H1 (cell line): Measurements from ENCODE around the gene NCSTN. TPM values are rescaled to one million over a fixed set of nuclear protein-coding genes. Genes with fewer than 3 reads are reported as not detected.

Experiments used
- CTCF ChIA-PET: fragments of 300-600 bp; sonication (Branson Sonifier 250); formaldehyde crosslinking; loops from one replicate; lab custom pipeline; 2021; ENCODE audit not compliant: partially characterized antibody; lab: Charles Lee
- POLR2A ChIA-PET: fragments of 300-600 bp; sonication (Branson Sonifier 250); formaldehyde crosslinking; loops from one replicate; lab custom pipeline; 2021; ENCODE audit warnings: inconsistent platforms; ENCODE audit not compliant: partially characterized antibody; lab: Charles Lee
- DNase-seq, 2 experiments: peaks; one replicate each; pipeline versions ENCODE4 v3.0.0 to v3.0.0-alpha.2; 2010 to 2022; ENCODE audit warnings: low spot score in 2 of 2, low read depth in 1 of 2, mixed read lengths in 1 of 2
- FAIRE-seq: peaks from 2 replicates; lab custom pipeline; 2011; peaks lifted over from hg19 to GRCh38; lab: Jason Lieb, UNC
- H2AFZ ChIP-seq: 2 replicates; pipeline ENCODE4 v1.8.1; 2012; ENCODE audit warnings: low read length, inconsistent platforms
- H2AK5ac ChIP-seq: 2 replicates; pipeline ENCODE4 v1.6.1; 2013; ENCODE audit warnings: low read depth, low read length
- H2BK120ac ChIP-seq: replicated peaks from 2 replicates; pipeline ENCODE3; 2013; ENCODE audit warnings: low read depth, low read length, inconsistent platforms
- H2BK12ac ChIP-seq: 2 replicates; pipeline ENCODE4 v1.6.1; 2013; ENCODE audit warnings: low read depth, low read length
- H2BK15ac ChIP-seq: 2 replicates; pipeline ENCODE4 v1.6.1; 2013; ENCODE audit warnings: low read length
- H2BK20ac ChIP-seq: 2 replicates; pipeline ENCODE4 v1.6.1; 2013; ENCODE audit warnings: low read length
- H2BK5ac ChIP-seq: 2 replicates; pipeline ENCODE4 v1.6.1; 2013; ENCODE audit warnings: low read depth, low read length
- H3K14ac ChIP-seq: 2 replicates; pipeline ENCODE4 v1.6.1; 2013; ENCODE audit warnings: inconsistent platforms; ENCODE audit not compliant: insufficient read length
- H3K18ac ChIP-seq: 2 replicates; pipeline ENCODE4 v1.6.1; 2013; ENCODE audit warnings: low read length; ENCODE audit errors: extremely low read depth
- H3K23ac ChIP-seq: 2 replicates; pipeline ENCODE4 v1.6.1; 2013; ENCODE audit warnings: inconsistent platforms; ENCODE audit not compliant: insufficient read length
- H3K23me2 ChIP-seq: 2 replicates; pipeline ENCODE4 v1.6.1; 2013; ENCODE audit warnings: low read depth, low read length
- H3K27ac ChIP-seq: 2 replicates; pipeline ENCODE4 v1.6.1; 2011; ENCODE audit warnings: low read depth, low read length, inconsistent platforms
- H3K27me3 ChIP-seq, 4 experiments: replicated peaks in 1 of 4; 1 replicate in 1 of 4; 2 replicates in 3 of 4; pipeline versions ENCODE4 v1.6.1 to v1.8.1; 2011 to 2013; ENCODE audit warnings: low read length in 3 of 4, mild to moderate bottlenecking in 3 of 4, inconsistent platforms in 2 of 4, mixed read lengths in 2 of 4, moderate library complexity in 1 of 4; ENCODE audit not compliant: control insufficient read depth in 3 of 4, insufficient read depth in 3 of 4; ENCODE audit errors: extremely low read depth in 1 of 4
- H3K36me3 ChIP-seq, 4 experiments: 2 replicates each; pipeline versions ENCODE4 v1.6.1 to v1.8.1; 2011 to 2013; ENCODE audit warnings: mild to moderate bottlenecking in 4 of 4, low read length in 3 of 4, moderate library complexity in 2 of 4, control low read depth in 1 of 4, inconsistent platforms in 1 of 4; ENCODE audit not compliant: insufficient read depth in 4 of 4, control insufficient read depth in 2 of 4
- H3K4ac ChIP-seq: replicated peaks from 2 replicates; pipeline ENCODE3; 2013; ENCODE audit warnings: low read length, low read depth, mixed read lengths, inconsistent platforms; ENCODE audit not compliant: insufficient read length
- H3K4me1 ChIP-seq, 4 experiments: replicated peaks in 1 of 4; 1 replicate in 1 of 4; 2 replicates in 3 of 4; pipeline versions ENCODE4 v1.6.1 to v1.8.1; 2011 to 2013; ENCODE audit warnings: low read length in 3 of 4, inconsistent platforms in 2 of 4, mixed read lengths in 1 of 4; ENCODE audit not compliant: insufficient read depth in 4 of 4, control insufficient read depth in 3 of 4
- H3K4me2 ChIP-seq, 2 experiments: 2 replicates each; pipeline versions ENCODE4 v1.6.1 to v1.8.1; 2011 to 2013; ENCODE audit warnings: low read depth in 2 of 2, low read length in 2 of 2, control low read depth in 1 of 2, inconsistent platforms in 1 of 2, mild to moderate bottlenecking in 1 of 2; ENCODE audit not compliant: insufficient read depth in 1 of 2
- H3K4me3 ChIP-seq, 4 experiments: fragments of 200-600, 300-600 bp in 1 of 4; sonication (generic), shearing (Covaris generic), sonication (Bioruptor Twin) in 1 of 4; 2 replicates each; pipeline versions ENCODE4 v1.5.1 to v1.8.1; 2011 to 2016; ENCODE audit warnings: low read length in 4 of 4, low read depth in 3 of 4, control low read depth in 2 of 4, inconsistent platforms in 2 of 4, mild to moderate bottlenecking in 2 of 4, mixed read lengths in 1 of 4, moderate library complexity in 1 of 4; ENCODE audit not compliant: insufficient read depth in 2 of 4; ENCODE audit errors: extremely low read depth in 1 of 4
- H3K56ac ChIP-seq: replicated peaks from 2 replicates; pipeline ENCODE3; 2013; ENCODE audit warnings: low read depth, mild to moderate bottlenecking, mixed read lengths, low read length, inconsistent platforms; ENCODE audit not compliant: insufficient read length
- H3K79me1 ChIP-seq: 2 replicates; pipeline ENCODE4 v1.6.1; 2013; ENCODE audit warnings: low read depth, low read length, control low read depth
- H3K79me2 ChIP-seq, 2 experiments: 2 replicates each; pipeline versions ENCODE4 v1.6.1 to v1.8.1; 2012 to 2013; ENCODE audit warnings: low read length in 2 of 2, mild to moderate bottlenecking in 2 of 2, inconsistent platforms in 1 of 2; ENCODE audit not compliant: insufficient read depth in 2 of 2, control insufficient read depth in 1 of 2
- H3K9ac ChIP-seq, 4 experiments: replicated peaks in 1 of 4; 1 replicate in 1 of 4; 2 replicates in 3 of 4; pipeline versions ENCODE4 v1.6.1 to v1.8.1; 2011 to 2013; ENCODE audit warnings: low read depth in 3 of 4, low read length in 3 of 4, control low read depth in 2 of 4, mild to moderate bottlenecking in 2 of 4, moderate library complexity in 2 of 4, inconsistent platforms in 1 of 4; ENCODE audit errors: extremely low read depth in 1 of 4
- H3K9me3 ChIP-seq, 2 experiments: 2 replicates each; pipeline versions ENCODE4 v1.6.1 to v1.8.1; 2012 to 2013; ENCODE audit warnings: mild to moderate bottlenecking in 2 of 2, moderate library complexity in 2 of 2, control low read depth in 1 of 2, inconsistent platforms in 1 of 2, low read depth in 1 of 2, low read length in 1 of 2, mixed read lengths in 1 of 2; ENCODE audit not compliant: insufficient read depth in 2 of 2
- H4K20me1 ChIP-seq, 2 experiments: replicated peaks in 1 of 2; 2 replicates each; pipeline versions ENCODE3 to v1.8.1; 2011 to 2013; ENCODE audit warnings: inconsistent platforms in 2 of 2, low read length in 2 of 2, mild to moderate bottlenecking in 1 of 2; ENCODE audit not compliant: insufficient read depth in 2 of 2, control insufficient read depth in 1 of 2
- H4K5ac ChIP-seq: 2 replicates; pipeline ENCODE4 v1.6.1; 2013; ENCODE audit warnings: low read length, low read depth, mixed read lengths, inconsistent platforms; ENCODE audit not compliant: insufficient read length
- H4K8ac ChIP-seq: 2 replicates; pipeline ENCODE4 v1.8.0; 2013; ENCODE audit warnings: mild to moderate bottlenecking, moderate library complexity, low read length, inconsistent platforms; ENCODE audit not compliant: insufficient read depth; ENCODE audit errors: extremely low read depth
- H4K91ac ChIP-seq: replicated peaks from 2 replicates; pipeline ENCODE3; 2013; ENCODE audit warnings: low read length, mixed read lengths, inconsistent platforms; ENCODE audit not compliant: insufficient read length
- CBX8 ChIP-seq: fragments of 300-800, 300-1000 bp; sonication (generic); IDR thresholded peaks from 2 replicates; pipeline ENCODE4 v1.7.1; 2016; ENCODE audit warnings: low read depth, low read length, borderline replicate concordance
- FOSL1 ChIP-seq: IDR thresholded peaks from 2 replicates; pipeline ENCODE4 v1.6.1; 2011; ENCODE audit warnings: mild to moderate bottlenecking, low read depth, low read length, moderate library complexity; ENCODE audit not compliant: insufficient read depth
- JUN ChIP-seq: IDR thresholded peaks from 2 replicates; pipeline ENCODE4 v1.6.1; 2011; ENCODE audit warnings: low read depth, mild to moderate bottlenecking, improper control_type of control experiment, low read length
- POU5F1 ChIP-seq: IDR thresholded peaks from 2 replicates; pipeline ENCODE4 v1.6.1; 2011; ENCODE audit warnings: low read depth, mild to moderate bottlenecking, low read length, moderate library complexity
- RFX5 ChIP-seq: IDR thresholded peaks from 2 replicates; pipeline ENCODE4 v1.6.1; 2011; ENCODE audit warnings: low read depth, low read length, improper control_type of control experiment, borderline replicate concordance
- SP2 ChIP-seq: IDR thresholded peaks from 2 replicates; pipeline ENCODE4 v1.6.1; 2012; ENCODE audit warnings: mild to moderate bottlenecking, low read length, inconsistent platforms
- SUZ12 ChIP-seq: fragments of 200-600 bp; sonication (generic); IDR thresholded peaks from 2 replicates; pipeline ENCODE4 v1.6.1; 2012; ENCODE audit warnings: mild to moderate bottlenecking, inconsistent platforms, low read length, moderate library complexity, mixed read lengths
- TAF7 ChIP-seq: optimal IDR thresholded peaks from 2 replicates; pipeline ENCODE3; 2011; ENCODE audit warnings: low read depth, mild to moderate bottlenecking, inconsistent platforms, low read length, moderate library complexity, borderline replicate concordance
- TEAD4 ChIP-seq: IDR thresholded peaks from 2 replicates; pipeline ENCODE4 v1.6.1; 2012; ENCODE audit warnings: low read depth, low read length, inconsistent platforms, mixed read lengths
- USF2 ChIP-seq: IDR thresholded peaks from 2 replicates; pipeline ENCODE4 v1.6.1; 2011; ENCODE audit warnings: low read length, improper control_type of control experiment
- ZNF274 ChIP-seq: IDR thresholded peaks from 2 replicates; pipeline ENCODE4 v1.7.0; 2012; ENCODE audit warnings: low read length, borderline replicate concordance; ENCODE audit errors: extremely low read depth
- WGBS, 2 experiments: shearing (Covaris generic) in 1 of 2; methylation state at CpG; one replicate each; pipeline versions ENCODE4 v1.1.6 to v1.1.7; 2013 to 2015; ENCODE audit warnings: low lambda C conversion rate in 2 of 2, mixed read lengths in 2 of 2, inconsistent platforms in 1 of 2, low coverage in 1 of 2, missing lambda C conversion rate in 1 of 2; ENCODE audit not compliant: insufficient replicate concordance in 2 of 2, insufficient coverage in 1 of 2, insufficient read length in 1 of 2; ENCODE audit errors: extremely low coverage in 1 of 2, missing lambda C conversion rate in 1 of 2; 5-methylcytosine and 5-hydroxymethylcytosine counted together
- polyA plus RNA-seq, 7 experiments: library from polyadenylated mRNA; depleted of rRNA in 3 of 7; stranded (reverse) in 5 of 7; unstranded in 2 of 7; fragments of >200 nt in 5 of 7; fragments of 200-250 nt in 2 of 7; gene quantifications; 1 replicate in 5 of 7; 2 replicates in 1 of 7; 4 replicates in 1 of 7; pipeline versions ENCODE4 v1.2.1 to v1.2.3, GENCODE V29; 2011 to 2013; ENCODE audit warnings: missing spikeins in 2 of 7, mixed read lengths in 2 of 7
- total RNA-seq: library from RNA; stranded (reverse); fragmentation: NEBNext Ultra II Directional; extraction: Animal tissue kit (Norgen Biotek cat#: 25700); gene quantifications from 2 replicates; pipeline ENCODE4 v1.2.1, GENCODE V29; 2021

The NCSTN gene
- total and polyA plus RNA-seq, 2 of the 8 experiments (the other 6 are each of a cell fraction or from before 2014, with no cell fraction given) = 64.7 to 125 TPM

DNA sequence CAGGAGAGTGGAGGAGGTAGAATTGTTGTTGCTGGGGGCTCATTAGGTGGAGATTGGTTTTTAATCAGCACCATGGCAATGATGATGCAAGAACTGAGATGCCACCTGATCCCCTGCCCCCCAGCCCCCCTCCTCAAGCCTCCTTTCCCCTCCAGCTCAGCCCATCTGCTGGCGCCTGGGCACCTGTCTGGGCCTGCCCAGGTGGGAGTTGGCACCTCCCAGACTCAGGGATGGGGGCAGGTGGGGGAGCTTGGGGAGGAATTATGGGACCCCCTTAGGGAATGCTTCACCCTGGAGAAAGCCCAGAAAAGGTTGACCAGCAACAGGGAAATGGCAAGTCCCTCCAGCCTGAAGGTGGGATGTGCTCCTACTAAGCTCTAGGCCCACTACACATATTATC lies 22.1 kb downstream of the NCSTN start:
- no peak overlapping the region for H3K56ac ChIP-seq
- DNase-seq (no peak), FAIRE-seq (no peak)
- H4K20me1 ChIP-seq = no peaks in the 10 kb centered on the region
- H4K91ac ChIP-seq = no peak overlapping the region
- H3K4me2 ChIP-seq = no peak overlapping the region
- no peak overlapping the region for H4K8ac ChIP-seq
- no peak overlapping the region for H3K14ac ChIP-seq
- peaks cover 0 to 4% (median under 1%) of the 10 kb centered on the region in 4 experiments; a peak in 3 of 8 replicates for H3K36me3 ChIP-seq
- no peak overlapping the region for H3K27ac ChIP-seq
- WGBS, 2 experiments = 80% methylated on average over 1 of the region's 1 CpG; no CpG with 5 or more reads in 1 of the 2 experiments
- H2AK5ac ChIP-seq = no peak overlapping the region
- H2BK20ac ChIP-seq = 0 out of 2 replicates have a peak overlapping the region, but pooled peaks have one; percentile 87
- H3K4me1 ChIP-seq = peaks cover 3 to 8% (median 4%) of the 10 kb centered on the region in 4 experiments; a peak in 6 of 7 replicates
- no peaks in the 10 kb centered on the region for H3K27me3 ChIP-seq
- H2BK120ac ChIP-seq = no peak overlapping the region
- H3K9ac ChIP-seq = no peak overlapping the region
- no peak overlapping the region for H3K18ac ChIP-seq
- H3K23ac ChIP-seq = no peak overlapping the region
- POLR2A ChIA-PET = interaction anchor here (1.8 to 17.2 kb wide), 4 partner anchors 11 to 36 kb away, joined by 4 to 244 read pairs (median 54); no protein-coding TSS in a partner anchor
- H2BK15ac ChIP-seq = no peak overlapping the region; the same call in 1 of the 2 replicates
- TF ChIP-seq POU5F1 = no peak
- no peak for TF ChIP-seq CBX8
- no peak for TF ChIP-seq TAF7
- TF ChIP-seq JUN = no peak
- TF ChIP-seq SUZ12 = no peak
- no peak for TF ChIP-seq FOSL1
- TF ChIP-seq TEAD4 = no peak
- TF ChIP-seq RFX5 = no peak
- TF ChIP-seq ZNF274 = no peak
- TF ChIP-seq SP2 = no peak
- TF ChIP-seq USF2 = no peak
- TF ChIP-seq, all 59 proteins: peak for 0
- H3K4me3 ChIP-seq = no peak overlapping the region
- H2BK5ac ChIP-seq = peak overlapping the region; percentile 49; the same call in 1 of the 2 replicates
- no peak overlapping the region for H2AFZ ChIP-seq
- H3K9me3 ChIP-seq = no peaks in the 10 kb centered on the region
- no peaks in the 10 kb centered on the region for H3K79me1 ChIP-seq
- H3K79me2 ChIP-seq = no peaks in the 10 kb centered on the region
- no peak overlapping the region for H2BK12ac ChIP-seq
- H4K5ac ChIP-seq = no peak overlapping the region
- CTCF ChIA-PET = interaction anchor here (1.2 to 26.0 kb wide), 6 partner anchors 12 to 172 kb away, joined by 3 to 683 read pairs (median 6); no protein-coding TSS in a partner anchor
- no peak overlapping the region for H3K4ac ChIP-seq
- 0 out of 2 replicates have a peak, but pooled peaks cover 1% of the 10 kb centered on the region for H3K23me2 ChIP-seq
